Measurements from ENCODE around the gene PRSS56. TPM values are rescaled to one million over a fixed set of nuclear protein-coding genes. Genes with fewer than 3 reads are reported as not detected.

The PRSS56 gene
- total RNA-seq, 1 donor from 2014 or later: not detected

DNA sequence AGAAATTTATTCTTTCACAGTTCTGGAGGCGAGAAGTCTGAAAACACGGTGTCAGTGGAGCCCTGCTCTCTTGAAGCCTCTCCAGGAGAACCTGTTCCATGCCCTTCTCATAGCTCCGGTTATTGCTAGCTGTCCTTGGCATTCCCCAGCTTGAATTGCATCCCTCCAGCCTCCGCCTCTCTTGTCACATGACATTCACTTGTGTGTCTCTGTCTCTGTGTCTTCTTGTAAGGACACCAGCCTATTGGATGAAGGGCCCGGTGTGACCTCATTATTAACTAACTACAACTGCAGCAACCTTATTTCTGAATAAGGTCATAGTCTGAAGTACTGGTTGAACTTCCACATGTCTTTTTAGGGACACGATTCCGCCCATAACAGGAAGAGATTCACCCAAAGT is 4.5 kb upstream of the PRSS56 start:
- H3K4me2 ChIP-seq (ENCODE audit: low read length): no peak overlapping the region
- Mint-ChIP-seq H3K36me3 (ENCODE audit: low read depth, unreplicated experiment) (no peaks in the 10 kb centered on the region), H3K9me3 (ENCODE audit: unreplicated experiment) (peaks cover 2% of the 10 kb centered on the region), H3K27me3 (ENCODE audit: low read depth, unreplicated experiment) (peaks cover 65% of the 10 kb centered on the region), H3K4me3 (ENCODE audit: unreplicated experiment) (no peak overlapping the region), H3K4me1 (ENCODE audit: low read depth, unreplicated experiment) (no peaks in the 10 kb centered on the region), H3K27ac (ENCODE audit: unreplicated experiment) (no peak overlapping the region)
- H3K27ac ChIP-seq (ENCODE audit: low read depth, low read length): no peak overlapping the region
- peaks cover 45% of the 10 kb centered on the region for H3K27me3 ChIP-seq (ENCODE audit: insufficient read depth, low read length)
- no peaks in the 10 kb centered on the region for H3K4me1 ChIP-seq (ENCODE audit: insufficient read depth, low read length)
- TF ChIP-seq, protein P1, sequence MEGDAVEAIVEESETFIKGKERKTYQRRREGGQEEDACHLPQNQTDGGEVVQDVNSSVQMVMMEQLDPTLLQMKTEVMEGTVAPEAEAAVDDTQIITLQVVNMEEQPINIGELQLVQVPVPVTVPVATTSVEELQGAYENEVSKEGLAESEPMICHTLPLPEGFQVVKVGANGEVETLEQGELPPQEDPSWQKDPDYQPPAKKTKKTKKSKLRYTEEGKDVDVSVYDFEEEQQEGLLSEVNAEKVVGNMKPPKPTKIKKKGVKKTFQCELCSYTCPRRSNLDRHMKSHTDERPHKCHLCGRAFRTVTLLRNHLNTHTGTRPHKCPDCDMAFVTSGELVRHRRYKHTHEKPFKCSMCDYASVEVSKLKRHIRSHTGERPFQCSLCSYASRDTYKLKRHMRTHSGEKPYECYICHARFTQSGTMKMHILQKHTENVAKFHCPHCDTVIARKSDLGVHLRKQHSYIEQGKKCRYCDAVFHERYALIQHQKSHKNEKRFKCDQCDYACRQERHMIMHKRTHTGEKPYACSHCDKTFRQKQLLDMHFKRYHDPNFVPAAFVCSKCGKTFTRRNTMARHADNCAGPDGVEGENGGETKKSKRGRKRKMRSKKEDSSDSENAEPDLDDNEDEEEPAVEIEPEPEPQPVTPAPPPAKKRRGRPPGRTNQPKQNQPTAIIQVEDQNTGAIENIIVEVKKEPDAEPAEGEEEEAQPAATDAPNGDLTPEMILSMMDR (IDR thresholded peaks at IDR 0.05; ENCODE audit: insufficient read depth, low read depth, low read length): no peak
- TF ChIP-seq EZH2 (IDR thresholded peaks at IDR 0.05; ENCODE audit: insufficient read depth, low read length): no peak
- DNase-seq (ENCODE audit: low read depth) (no peak), FAIRE-seq (no peak)
- H3K9ac ChIP-seq (ENCODE audit: low read length): no peak overlapping the region
- H3K36me3 ChIP-seq (ENCODE audit: insufficient read depth, low read length): no peaks in the 10 kb centered on the region
- H2AFZ ChIP-seq (ENCODE audit: low read depth, low read length): no peak overlapping the region
- no peaks in the 10 kb centered on the region for H4K20me1 ChIP-seq (ENCODE audit: insufficient read depth, low read length)
- no peak overlapping the region for H3K4me3 ChIP-seq (ENCODE audit: insufficient read depth, low read depth, low read length)
- H3K79me2 ChIP-seq (ENCODE audit: insufficient read depth, low read length): no peaks in the 10 kb centered on the region
- H3K9me3 ChIP-seq (ENCODE audit: insufficient read depth, low read depth, low read length): no peaks in the 10 kb centered on the region

- Histone ChIP-seq H3K9me3 (ENCODE audit: insufficient read depth, low read depth, low read length) (no peaks in the 10 kb centered on the region), H3K4me1 (ENCODE audit: insufficient read depth, low read length) (no peaks in the 10 kb centered on the region), H4K20me1 (ENCODE audit: insufficient read depth, low read length) (no peaks in the 10 kb centered on the region), H3K79me2 (ENCODE audit: insufficient read depth, low read length) (no peaks in the 10 kb centered on the region), H3K4me3 (ENCODE audit: insufficient read depth, low read depth, low read length) (no peak overlapping the region), H3K27me3 (ENCODE audit: insufficient read depth, low read length) (peaks cover 46% of the 10 kb centered on the region), H3K4me2 (ENCODE audit: low read length) (no peak overlapping the region), H3K27ac (ENCODE audit: low read depth, low read length) (no peak overlapping the region), H2AFZ (ENCODE audit: low read depth, low read length) (no peak overlapping the region), H3K9ac (ENCODE audit: low read length) (no peak overlapping the region), H3K36me3 (ENCODE audit: insufficient read depth, low read length) (no peaks in the 10 kb centered on the region)
- H3K27ac Mint-ChIP-seq (ENCODE audit: unreplicated experiment): no peak overlapping the region
- TF ChIP-seq, protein P1 (IDR thresholded peaks at IDR 0.05; ENCODE audit: insufficient read depth, low read depth, low read length): no peak
- no peak for TF ChIP-seq EZH2 (IDR thresholded peaks at IDR 0.05; ENCODE audit: insufficient read depth, low read length)
- peaks cover 2% of the 10 kb centered on the region for H3K9me3 Mint-ChIP-seq (ENCODE audit: unreplicated experiment)
- H3K36me3 Mint-ChIP-seq (ENCODE audit: low read depth, unreplicated experiment): no peaks in the 10 kb centered on the region
- H3K4me3 Mint-ChIP-seq (ENCODE audit: unreplicated experiment): no peak overlapping the region
- peaks cover 2% of the 10 kb centered on the region for H3K4me1 Mint-ChIP-seq (ENCODE audit: low read depth, unreplicated experiment)
- no peak for FAIRE-seq
- DNase-seq (ENCODE audit: low read depth): no peak
- H3K27me3 Mint-ChIP-seq (ENCODE audit: low read depth, unreplicated experiment): peaks cover 70% of the 10 kb centered on the region
Observed at GRCh38 chr2:232516551-232516950, 3.6 kb upstream of the PRSS56 start.

GRCh38 chr2:232518844-232519243 is 1.3 kb upstream of the PRSS56 start:
- H3K27ac ChIP-seq (ENCODE audit: low read depth, low read length): no peak overlapping the region
- no peak overlapping the region for H2AFZ ChIP-seq (ENCODE audit: low read depth, low read length)
- H3K27me3 ChIP-seq (ENCODE audit: insufficient read depth, low read length): peaks cover 53% of the 10 kb centered on the region
- H3K79me2 ChIP-seq (ENCODE audit: insufficient read depth, low read length): no peaks in the 10 kb centered on the region
- Mint-ChIP-seq H3K27me3 (ENCODE audit: low read depth, unreplicated experiment) (peaks cover 67% of the 10 kb centered on the region), H3K4me3 (ENCODE audit: unreplicated experiment) (no peak overlapping the region), H3K36me3 (ENCODE audit: low read depth, unreplicated experiment) (no peaks in the 10 kb centered on the region), H3K9me3 (ENCODE audit: unreplicated experiment) (peaks cover 2% of the 10 kb centered on the region), H3K4me1 (ENCODE audit: low read depth, unreplicated experiment) (peaks cover 2% of the 10 kb centered on the region), H3K27ac (ENCODE audit: unreplicated experiment) (no peak overlapping the region)
- peaks cover 5% of the 10 kb centered on the region for H4K20me1 ChIP-seq (ENCODE audit: insufficient read depth, low read length)
- H3K9me3 ChIP-seq (ENCODE audit: insufficient read depth, low read depth, low read length): no peaks in the 10 kb centered on the region
- no peaks in the 10 kb centered on the region for H3K4me1 ChIP-seq (ENCODE audit: insufficient read depth, low read length)
- TF ChIP-seq, protein P1 (IDR thresholded peaks at IDR 0.05; ENCODE audit: insufficient read depth, low read depth, low read length): no peak
- TF ChIP-seq EZH2 (IDR thresholded peaks at IDR 0.05; ENCODE audit: insufficient read depth, low read length): no peak
- no peaks in the 10 kb centered on the region for H3K36me3 ChIP-seq (ENCODE audit: insufficient read depth, low read length)
- no peak overlapping the region for H3K4me2 ChIP-seq (ENCODE audit: low read length)
- FAIRE-seq (no peak), DNase-seq (ENCODE audit: low read depth) (no peak)
- no peak overlapping the region for H3K9ac ChIP-seq (ENCODE audit: low read length)
- H3K4me3 ChIP-seq (ENCODE audit: insufficient read depth, low read depth, low read length): no peak overlapping the region
